ENCODE data around the gene BPIFB2.
A peak's percentile ranks its signal among the peaks of the same experiment; 100 is the strongest.
"Not testable (repeated sequence)": the region's sequence is repeated elsewhere in the genome, so short reads cannot be mapped to it uniquely, and the experiment has no call there.

BPIFB2 gene

DNA sequence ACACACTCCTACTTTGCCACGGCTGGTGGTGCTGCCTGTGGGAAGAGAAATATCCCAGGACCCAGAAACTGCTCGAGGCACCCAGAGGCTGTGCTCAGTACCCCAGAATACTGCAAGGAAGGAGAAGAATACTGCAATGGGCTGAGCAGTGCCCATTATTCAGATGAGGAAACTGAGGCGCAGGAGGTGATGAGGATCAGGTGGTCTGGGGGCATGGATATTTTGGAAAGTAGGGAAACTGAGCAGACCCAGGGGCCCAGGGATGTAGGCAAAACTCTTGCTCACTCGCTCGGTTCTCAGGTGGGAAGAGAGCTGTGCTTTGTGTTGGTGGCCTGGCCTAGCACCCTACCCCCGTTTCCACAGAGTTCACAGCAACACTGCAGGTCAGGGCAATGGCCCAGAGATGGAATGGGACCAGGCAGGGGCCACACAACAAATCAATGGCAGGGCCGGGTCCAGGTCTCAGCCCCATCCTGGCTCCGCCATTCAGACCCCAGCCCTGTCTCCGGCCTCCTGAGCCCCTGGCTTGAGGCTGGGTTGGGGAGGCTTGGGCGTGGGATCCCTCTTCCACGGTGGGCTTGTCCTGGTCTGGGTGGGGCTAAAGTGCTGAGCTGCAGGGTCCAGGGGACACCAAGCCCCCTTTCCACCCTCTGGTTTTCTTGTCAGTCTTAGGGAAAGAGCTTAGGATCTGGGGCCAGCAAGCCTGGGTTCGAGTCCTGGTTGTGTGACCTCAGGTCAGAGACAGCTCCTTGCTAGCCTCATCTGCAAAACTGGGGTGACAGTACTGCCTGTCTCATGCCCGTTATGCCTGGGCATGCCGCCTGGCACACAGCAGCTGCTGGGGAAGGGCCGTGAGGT, 37.2 kb upstream of the BPIFB2 start:
- no peak for DNase-seq (ENCODE audit: extremely low read depth in 1 of 2, low read depth in 1 of 2)

- DNase-seq (ENCODE audit: extremely low read depth in 1 of 2, low read depth in 1 of 2): no peak
Measured at GRCh38 chr20:32970973-32971300, 36.6 kb upstream of the BPIFB2 start.

GRCh38 chr20:32971703-32972161, 35.8 kb upstream of the BPIFB2 start:
- no peak for DNase-seq (ENCODE audit: extremely low read depth in 1 of 2, low read depth in 1 of 2)

- DNase-seq (ENCODE audit: extremely low read depth in 1 of 2, low read depth in 1 of 2): peak; percentile 54 to 71
Measured at GRCh38 chr20:32972181-32973076, 35.1 kb upstream of the BPIFB2 start.

GRCh38 chr20:32973077-32973717, 34.3 kb upstream of the BPIFB2 start:
- no peak for DNase-seq (ENCODE audit: extremely low read depth in 1 of 2, low read depth in 1 of 2)

DNA sequence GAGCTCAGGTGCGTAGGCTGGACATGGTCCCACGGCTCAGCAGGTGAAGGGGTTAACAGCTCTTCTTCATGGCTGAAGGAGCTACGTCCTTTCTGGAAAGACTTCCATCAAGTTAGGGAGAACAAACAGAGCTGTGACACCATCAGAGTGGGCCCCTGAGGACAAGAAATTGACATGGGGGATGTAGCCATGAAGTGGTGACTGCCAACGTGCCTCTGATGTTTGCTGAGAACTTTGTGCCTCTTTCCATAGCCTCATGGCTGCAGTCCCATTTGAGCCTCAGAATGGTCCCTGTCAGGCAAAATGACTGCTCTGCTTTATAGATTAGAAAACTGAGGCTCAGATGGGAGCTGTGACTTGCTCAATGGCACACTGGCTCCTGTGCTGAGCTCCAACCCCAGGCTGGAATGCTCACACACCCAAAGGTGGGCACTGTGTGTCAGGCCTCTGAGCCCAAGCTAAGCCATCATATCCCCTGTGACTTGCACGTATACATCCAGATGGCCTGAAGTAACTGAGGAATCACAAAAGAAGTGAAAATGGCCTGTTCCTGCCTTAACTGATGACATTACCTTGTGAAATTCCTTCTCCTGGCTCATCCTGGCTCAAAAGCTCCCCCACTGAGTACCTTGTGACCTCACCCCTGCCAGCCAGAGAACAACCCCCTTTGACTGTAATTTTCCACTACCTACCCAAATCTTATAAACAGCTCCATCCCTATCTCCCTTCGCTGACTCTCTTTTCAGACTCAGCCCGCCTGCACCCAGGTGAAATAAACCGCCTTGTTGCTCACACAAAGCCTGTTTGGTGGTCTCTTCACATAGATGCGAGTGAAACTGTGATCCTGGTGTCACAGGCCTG, 33.1 kb upstream of the BPIFB2 start:
- DNase-seq (ENCODE audit: extremely low read depth in 1 of 2, low read depth in 1 of 2): not testable (repeated sequence)

- not testable (repeated sequence) for DNase-seq (ENCODE audit: extremely low read depth in 1 of 2, low read depth in 1 of 2)
Measured at GRCh38 chr20:32975121-32975520, 32.4 kb upstream of the BPIFB2 start.

DNA sequence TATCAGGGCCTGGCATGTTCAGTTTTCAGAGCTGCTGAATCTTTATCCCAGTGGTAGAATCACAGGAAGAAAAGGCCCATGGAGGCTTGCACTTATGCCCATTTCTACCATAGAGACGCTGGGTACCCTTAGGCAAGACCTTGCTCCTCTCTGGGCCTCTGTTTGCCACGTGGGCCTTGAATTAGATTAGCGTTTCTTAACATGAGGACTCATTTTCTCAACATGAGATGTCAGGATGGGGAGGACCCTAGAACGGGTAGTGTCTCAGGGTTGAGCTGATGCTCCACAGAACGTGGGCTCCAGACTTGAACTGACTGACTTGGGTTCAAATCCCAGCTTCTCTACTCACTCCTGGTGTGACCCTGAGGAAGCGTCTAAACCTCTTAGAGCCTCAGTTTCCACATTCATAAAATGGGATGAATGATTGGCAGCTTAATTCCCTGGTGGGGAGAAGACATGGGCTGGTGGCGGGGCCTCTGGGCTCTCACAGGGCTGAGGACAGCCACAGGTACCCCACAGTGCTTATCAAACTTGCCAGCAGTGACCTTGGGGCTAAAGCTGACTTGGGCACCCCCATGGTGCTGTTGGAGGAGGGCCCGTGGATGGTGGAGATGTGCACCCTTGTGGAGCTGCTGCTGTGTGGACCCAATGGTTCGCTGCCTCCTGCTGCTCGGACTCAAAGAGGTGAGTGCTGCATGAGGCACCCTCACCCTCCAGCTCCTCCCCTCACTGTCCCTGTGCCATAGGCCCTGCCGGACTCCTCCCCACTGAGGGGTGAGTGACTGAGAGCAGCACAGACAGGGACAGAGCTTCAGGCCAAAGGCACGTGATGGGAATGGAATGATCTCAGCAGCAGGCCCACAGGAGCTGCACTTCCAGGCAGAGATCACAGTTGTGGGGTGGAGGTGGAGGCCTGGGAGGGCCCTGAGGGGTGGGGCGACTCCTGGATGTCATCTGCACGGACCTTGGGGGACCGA, 31.5 kb upstream of the BPIFB2 start:
- no peak for DNase-seq (ENCODE audit: extremely low read depth in 1 of 2, low read depth in 1 of 2)

- DNase-seq (ENCODE audit: extremely low read depth in 1 of 2, low read depth in 1 of 2): no peak
Measured at GRCh38 chr20:32976746-32977145, 30.8 kb upstream of the BPIFB2 start.

DNA sequence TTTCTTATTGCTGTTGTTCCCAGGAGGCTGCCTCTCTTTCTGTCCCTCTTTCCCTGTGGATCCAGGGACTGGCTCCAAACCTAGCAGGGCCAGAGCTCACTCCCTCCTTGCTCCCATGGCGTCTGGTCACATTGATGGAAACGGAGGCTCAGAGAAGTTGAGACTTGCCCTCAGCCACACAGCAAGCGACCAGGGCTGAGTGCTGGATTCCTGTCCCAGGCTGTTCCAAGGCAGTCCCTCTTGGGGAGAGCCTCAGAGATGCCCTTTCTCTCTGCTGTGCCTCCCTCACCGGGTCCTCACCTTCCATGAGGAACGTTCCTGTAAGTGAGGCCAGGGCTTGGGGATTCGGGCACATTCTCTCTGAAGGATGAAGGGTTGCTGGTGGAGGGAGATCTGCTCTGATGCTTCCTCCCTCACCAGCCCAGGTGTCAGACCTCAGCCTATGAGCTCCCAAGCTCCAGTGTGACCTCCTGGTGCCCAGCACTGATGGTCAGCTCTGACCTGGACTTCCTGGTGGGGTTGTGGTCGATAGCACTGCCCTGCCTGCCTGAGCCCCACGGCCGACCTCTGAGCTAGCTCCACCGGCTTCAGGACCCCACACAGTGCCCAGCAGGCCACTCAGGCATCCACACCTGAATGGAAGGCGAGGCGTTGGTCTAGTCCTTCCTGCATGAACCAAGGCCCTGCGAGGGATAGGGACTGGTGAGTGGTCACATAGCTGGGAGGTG, 30.1 kb upstream of the BPIFB2 start:
- DNase-seq (ENCODE audit: extremely low read depth in 1 of 2, low read depth in 1 of 2): no peak

- no peak for DNase-seq (ENCODE audit: extremely low read depth in 1 of 2, low read depth in 1 of 2)
Measured at GRCh38 chr20:32978009-32978335, 29.5 kb upstream of the BPIFB2 start.

DNA sequence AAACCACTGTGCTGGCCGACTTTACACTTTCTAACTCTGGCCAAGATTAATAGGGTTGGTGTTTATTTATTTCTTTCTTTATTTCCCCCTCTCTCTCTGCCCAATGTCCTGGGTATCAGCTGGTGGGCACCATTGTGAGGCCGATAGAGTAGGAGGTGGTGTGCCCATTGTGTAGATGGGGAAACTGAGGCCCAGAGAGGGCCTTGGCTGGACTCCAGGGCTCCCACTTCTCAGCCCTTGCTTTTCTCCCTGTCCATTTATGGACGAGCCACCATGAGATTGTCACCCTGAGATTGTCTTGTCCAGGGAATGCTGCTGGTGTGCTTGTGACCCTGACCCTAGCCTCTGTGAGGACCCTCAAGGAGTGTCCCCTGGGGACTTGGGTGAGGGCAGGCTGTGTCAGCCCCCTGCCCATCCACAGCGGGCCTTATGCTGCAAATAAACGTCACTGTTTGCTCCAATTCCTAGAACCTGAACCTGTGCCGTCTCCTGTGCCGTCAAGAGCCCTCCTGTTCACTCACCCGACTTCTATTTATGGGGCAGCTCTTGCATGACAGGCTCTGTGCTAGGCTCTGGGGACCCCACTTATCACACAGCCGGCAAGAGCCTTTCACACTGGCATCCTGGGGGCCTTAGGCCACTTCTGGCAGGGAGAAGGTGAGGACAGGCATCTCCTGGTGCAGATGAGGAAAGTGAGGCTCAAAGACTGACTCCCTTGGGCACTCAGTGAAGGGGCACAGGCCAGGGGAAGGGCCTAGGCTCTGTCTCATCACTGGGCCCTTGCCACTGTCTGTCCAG, 28.1 kb upstream of the BPIFB2 start:
- no peak for DNase-seq (ENCODE audit: extremely low read depth in 1 of 2, low read depth in 1 of 2)

- no peak for DNase-seq (ENCODE audit: extremely low read depth in 1 of 2, low read depth in 1 of 2)
Measured at GRCh38 chr20:32980131-32980941, 27.2 kb upstream of the BPIFB2 start.

DNA sequence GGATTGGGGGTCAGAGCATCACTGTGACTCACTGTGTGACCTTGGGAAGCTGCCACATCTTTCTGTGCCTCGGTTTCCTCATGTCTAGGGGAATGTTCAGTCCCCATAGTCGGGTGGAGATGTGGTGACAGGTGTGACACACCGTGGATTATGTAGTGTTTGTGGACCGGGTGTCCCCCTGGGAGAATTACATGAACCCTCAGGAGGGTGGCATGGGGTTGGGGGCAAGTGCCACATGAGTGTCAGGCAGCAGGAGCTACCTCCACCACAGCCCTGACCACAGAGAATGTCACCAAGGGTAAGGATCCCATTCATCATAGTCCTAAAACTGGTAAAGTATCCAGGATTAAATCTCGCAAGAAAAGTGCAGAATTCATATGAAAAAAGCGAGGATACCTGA, 26.5 kb upstream of the BPIFB2 start:
- no peak for DNase-seq (ENCODE audit: extremely low read depth in 1 of 2, low read depth in 1 of 2)

DNA sequence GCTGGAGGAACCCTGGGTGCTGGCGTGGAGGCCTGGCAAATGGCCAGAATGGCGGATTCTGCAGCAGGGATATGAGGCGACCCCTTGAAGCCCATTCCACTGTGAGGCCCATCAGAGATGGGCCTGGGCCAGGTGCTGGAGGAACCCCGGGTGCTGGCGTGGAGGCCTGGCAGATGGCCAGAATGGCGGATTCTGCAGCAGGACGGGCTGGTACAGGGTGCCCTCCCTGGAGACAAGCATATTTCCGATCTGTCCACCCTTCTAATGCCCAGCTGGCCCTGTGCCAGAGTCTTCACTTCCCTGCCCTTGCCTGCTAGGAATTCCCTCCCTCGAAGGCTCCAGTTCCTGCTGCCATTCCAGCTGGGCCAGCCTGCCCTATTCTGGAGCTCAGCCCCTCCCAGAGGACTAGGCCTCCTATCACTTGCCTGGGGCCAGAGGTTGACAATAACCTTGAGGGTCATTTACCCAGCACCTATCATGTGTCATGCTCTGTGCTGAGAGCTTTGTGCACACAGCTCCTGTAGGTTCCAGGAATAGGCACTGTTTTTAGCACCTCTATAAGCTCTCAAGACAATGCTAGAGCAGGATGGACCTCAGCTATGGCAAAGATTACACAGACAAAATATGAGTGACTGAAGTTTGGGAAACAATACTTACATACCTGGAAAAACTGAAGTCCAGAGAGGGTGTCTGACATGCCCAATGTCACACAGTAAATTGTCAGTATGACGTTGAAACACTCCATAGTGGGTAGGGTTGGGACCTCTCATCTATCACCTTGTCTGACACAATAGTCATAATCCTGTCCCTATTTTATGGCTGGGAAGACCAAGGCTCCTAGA, 24.7 kb upstream of the BPIFB2 start:
- no peak for DNase-seq (ENCODE audit: extremely low read depth in 1 of 2, low read depth in 1 of 2)

GRCh38 chr20:32983459-32984112, 23.9 kb upstream of the BPIFB2 start:
- no peak for DNase-seq (ENCODE audit: extremely low read depth in 1 of 2, low read depth in 1 of 2)

Data from activated CD8-positive, alpha-beta memory T cell treated with anti-CD3 and anti-CD28 coated beads for 1 hour (primary cell).